Activated CD8-positive, alpha-beta T cell treated with anti-CD3 and anti-CD28 coated beads, Interleukin-2, amount 10 ng/mL, durations not matched to agents 7 days and 5 days (primary cell): Measurements from ENCODE around the gene HHIP. TPM values are rescaled to one million over a fixed set of nuclear protein-coding genes. Genes with fewer than 3 reads are reported as not detected.

Experiments
- ATAC-seq: fragments of 150-1000 bp; cut with Tn5 transposase; one replicate; pipeline ENCODE4 v1.10.0; 2021; ENCODE audit warnings: moderate library complexity
- CTCF ChIA-PET: fragments of 350-600 bp; sonication (Branson Sonifier 250); formaldehyde crosslinking; loops from one replicate; lab custom pipeline; 2021; ENCODE audit warnings: antibody characterized with exemption; lab: Charles Lee
- POLR2A ChIA-PET: fragments of 350-600 bp; sonication (Branson Sonifier 250); formaldehyde crosslinking; loops from one replicate; lab custom pipeline; 2021; ENCODE audit warnings: antibody characterized with exemption; lab: Charles Lee
- DNase-seq: peaks from one replicate; pipeline ENCODE4 v3.0.0-alpha.2; 2020
- H3K27ac Mint-ChIP-seq: one replicate; pipeline ENCODE4 v1.8.0; 2021; ENCODE audit warnings: mild to moderate bottlenecking, mixed read lengths
- H3K27me3 Mint-ChIP-seq: one replicate; pipeline ENCODE4 v1.8.0; 2021; ENCODE audit warnings: low read depth, mixed read lengths
- H3K36me3 Mint-ChIP-seq: one replicate; pipeline ENCODE4 v1.8.0; 2021; ENCODE audit warnings: low read depth, mixed read lengths
- H3K4me1 Mint-ChIP-seq: one replicate; pipeline ENCODE4 v1.8.0; 2021; ENCODE audit warnings: low read depth, mixed read lengths
- H3K4me3 Mint-ChIP-seq: one replicate; pipeline ENCODE4 v1.8.0; 2021; ENCODE audit warnings: mild to moderate bottlenecking, mixed read lengths
- H3K9me3 Mint-ChIP-seq: one replicate; pipeline ENCODE4 v1.8.0; 2022; ENCODE audit warnings: mixed read lengths; ENCODE audit not compliant: insufficient read depth
- total RNA-seq, 2 experiments: library from RNA; stranded (reverse); gene quantifications; one replicate each; pipeline ENCODE4 v1.2.3, GENCODE V29; 2021

Gene HHIP
- not detected for total RNA-seq

GRCh38 chr4:144645631-144646522 is at the start of gene HHIP:
TSS of gene HHIP (plus strand) at chr4:144646156. CDS start at chr4:144646676, 520 bp downstream.
- Mint-ChIP-seq H3K27ac (peak within 1 kb of the TSS; percentile 64), H3K4me3 (peak within 1 kb of the TSS; percentile 77), H3K9me3 (no peaks in the 10 kb centered on the region), H3K4me1 (peaks cover 21% of the 10 kb centered on the region), H3K27me3 (peaks cover 58% of the 10 kb centered on the region), H3K36me3 (no peaks in the 10 kb centered on the region)
- ChIA-PET CTCF (no interaction called here), POLR2A (no interaction called here)
- DNase-seq (peak; percentile 25), ATAC-seq (peak; percentile 64)

GRCh38 chr4:144597171-144597570 is 48.8 kb upstream of the HHIP start:
- Mint-ChIP-seq H3K4me1 (no peaks in the 10 kb centered on the region), H3K36me3 (no peaks in the 10 kb centered on the region), H3K9me3 (no peaks in the 10 kb centered on the region), H3K4me3 (no peak overlapping the region), H3K27ac (no peak overlapping the region), H3K27me3 (no peaks in the 10 kb centered on the region)
- ATAC-seq (no peak), DNase-seq (no peak)
- ChIA-PET POLR2A (no interaction called here), CTCF (no interaction called here)

- H3K27me3 Mint-ChIP-seq, result no peaks in the 10 kb centered on the region
- no peaks in the 10 kb centered on the region for H3K9me3 Mint-ChIP-seq
- ChIA-PET POLR2A (no interaction called here), CTCF (no interaction called here)
- no peak overlapping the region for H3K4me3 Mint-ChIP-seq
- H3K36me3 Mint-ChIP-seq, result no peaks in the 10 kb centered on the region
- no peak overlapping the region for H3K27ac Mint-ChIP-seq
- DNase-seq, result no peak
- no peaks in the 10 kb centered on the region for H3K4me1 Mint-ChIP-seq
- no peak for ATAC-seq
Measured at GRCh38 chr4:144599621-144600020, 46.3 kb upstream of the HHIP start.

GRCh38 chr4:144611850-144612249 is 34.1 kb upstream of the HHIP start:
- Mint-ChIP-seq H3K4me1 (no peaks in the 10 kb centered on the region), H3K36me3 (no peaks in the 10 kb centered on the region), H3K4me3 (no peak overlapping the region), H3K27me3 (peaks cover 5% of the 10 kb centered on the region), H3K9me3 (no peaks in the 10 kb centered on the region), H3K27ac (no peak overlapping the region)
- ChIA-PET CTCF (no interaction called here), POLR2A (no interaction called here)
- ATAC-seq, result no peak
- no peak for DNase-seq

GRCh38 chr4:144614850-144615585 is 30.9 kb upstream of the HHIP start:
- Mint-ChIP-seq H3K27me3 (peaks cover 5% of the 10 kb centered on the region), H3K4me3 (no peak overlapping the region), H3K4me1 (no peaks in the 10 kb centered on the region), H3K9me3 (no peaks in the 10 kb centered on the region), H3K36me3 (no peaks in the 10 kb centered on the region), H3K27ac (no peak overlapping the region)
- DNase-seq (no peak), ATAC-seq (no peak)
- ChIA-PET POLR2A (no interaction called here), CTCF (no interaction called here)

- ATAC-seq, result no peak
- H3K36me3 Mint-ChIP-seq, result no peaks in the 10 kb centered on the region
- H3K9me3 Mint-ChIP-seq, result no peaks in the 10 kb centered on the region
- CTCF ChIA-PET, result no interaction called here
- no peaks in the 10 kb centered on the region for H3K27me3 Mint-ChIP-seq
- no peak for DNase-seq
- no peak overlapping the region for H3K27ac Mint-ChIP-seq
- POLR2A ChIA-PET, result no interaction called here
- no peaks in the 10 kb centered on the region for H3K4me1 Mint-ChIP-seq
- H3K4me3 Mint-ChIP-seq, result no peak overlapping the region
Measured at GRCh38 chr4:144621681-144622080, 24.3 kb upstream of the HHIP start.

- ChIA-PET POLR2A (no interaction called here), CTCF (no interaction called here)
- no peaks in the 10 kb centered on the region for H3K27me3 Mint-ChIP-seq
Measured at GRCh38 chr4:144627663-144628076, 18.3 kb upstream of the HHIP start.

GRCh38 chr4:144633215-144633614 is 12.7 kb upstream of the HHIP start:
- CTCF ChIA-PET, result no interaction called here
- H3K27ac Mint-ChIP-seq, result no peak overlapping the region
- DNase-seq (no peak), ATAC-seq (no peak)
- H3K9me3 Mint-ChIP-seq, result no peaks in the 10 kb centered on the region
- no peaks in the 10 kb centered on the region for H3K4me1 Mint-ChIP-seq
- POLR2A ChIA-PET, result no interaction called here
- H3K36me3 Mint-ChIP-seq, result no peaks in the 10 kb centered on the region
- no peak overlapping the region for H3K4me3 Mint-ChIP-seq
- H3K27me3 Mint-ChIP-seq, result peaks cover 6% of the 10 kb centered on the region

More at GRCh38 chr4:144627663-144628076, 18.3 kb upstream of the HHIP start:
- Mint-ChIP-seq H3K4me3 (no peak overlapping the region), H3K27ac (no peak overlapping the region), H3K4me1 (no peaks in the 10 kb centered on the region), H3K36me3 (no peaks in the 10 kb centered on the region), H3K9me3 (no peaks in the 10 kb centered on the region)
- DNase-seq (no peak), ATAC-seq (no peak)

- CTCF ChIA-PET, result no interaction called here
- DNase-seq (no peak), ATAC-seq (no peak)
- no peak overlapping the region for H3K4me3 Mint-ChIP-seq
- no peak overlapping the region for H3K27ac Mint-ChIP-seq
- POLR2A ChIA-PET, result no interaction called here
- no peaks in the 10 kb centered on the region for H3K9me3 Mint-ChIP-seq
- no peaks in the 10 kb centered on the region for H3K4me1 Mint-ChIP-seq
- H3K36me3 Mint-ChIP-seq, result no peaks in the 10 kb centered on the region
- H3K27me3 Mint-ChIP-seq, result peaks cover 6% of the 10 kb centered on the region
Measured at GRCh38 chr4:144634978-144635747, 10.8 kb upstream of the HHIP start.

- Mint-ChIP-seq H3K4me1 (peaks cover 21% of the 10 kb centered on the region), H3K27me3 (peaks cover 45% of the 10 kb centered on the region), H3K36me3 (no peaks in the 10 kb centered on the region), H3K4me3 (no peak overlapping the region), H3K9me3 (no peaks in the 10 kb centered on the region), H3K27ac (no peak overlapping the region)
- ChIA-PET POLR2A (no interaction called here), CTCF (no interaction called here)
- DNase-seq (no peak), ATAC-seq (no peak)
Measured at GRCh38 chr4:144644368-144645101, 1.4 kb upstream of the HHIP start.

GRCh38 chr4:144645102-144645630 is 790 bp upstream of the HHIP start:
- CTCF ChIA-PET, result no interaction called here
- H3K9me3 Mint-ChIP-seq, result no peaks in the 10 kb centered on the region
- H3K36me3 Mint-ChIP-seq, result no peaks in the 10 kb centered on the region
- POLR2A ChIA-PET, result no interaction called here
- H3K4me1 Mint-ChIP-seq, result peaks cover 21% of the 10 kb centered on the region
- peaks cover 52% of the 10 kb centered on the region for H3K27me3 Mint-ChIP-seq
- H3K4me3 Mint-ChIP-seq, result peak overlapping the region; percentile 18
- H3K27ac Mint-ChIP-seq, result no peak overlapping the region
- DNase-seq (no peak), ATAC-seq (no peak)
